ENCODE results near the gene ARAF.

ARAF gene

DNA sequence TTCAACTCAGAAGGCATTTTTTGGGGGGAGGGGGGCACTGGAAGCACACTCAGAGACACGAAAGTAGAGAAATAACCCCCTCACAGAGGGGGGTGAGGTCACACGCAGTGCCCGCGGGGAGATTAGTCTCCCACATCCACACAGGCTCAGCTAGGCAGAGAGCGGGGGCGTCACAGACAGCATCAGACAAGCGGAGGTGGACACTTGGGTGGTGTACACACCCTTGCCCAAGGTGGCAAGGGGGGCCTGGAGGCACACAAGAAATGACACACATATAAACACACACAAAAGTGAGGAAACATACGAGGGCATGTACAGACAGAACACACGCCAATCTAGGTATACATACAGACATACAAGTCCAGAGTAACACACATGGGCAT, 59.3 kb downstream of the ARAF start:
- no peak for DNase-seq (ENCODE audit: low read depth in 2 of 2)
